CD1c-positive myeloid dendritic cell (primary cell): ENCODE results near the gene MRPL37.

Experiments
- DNase-seq: peaks from one replicate; pipeline ENCODE4 v3.0.0-alpha.2; 2016; ENCODE audit errors: extremely low spot score

The MRPL37 gene

DNA sequence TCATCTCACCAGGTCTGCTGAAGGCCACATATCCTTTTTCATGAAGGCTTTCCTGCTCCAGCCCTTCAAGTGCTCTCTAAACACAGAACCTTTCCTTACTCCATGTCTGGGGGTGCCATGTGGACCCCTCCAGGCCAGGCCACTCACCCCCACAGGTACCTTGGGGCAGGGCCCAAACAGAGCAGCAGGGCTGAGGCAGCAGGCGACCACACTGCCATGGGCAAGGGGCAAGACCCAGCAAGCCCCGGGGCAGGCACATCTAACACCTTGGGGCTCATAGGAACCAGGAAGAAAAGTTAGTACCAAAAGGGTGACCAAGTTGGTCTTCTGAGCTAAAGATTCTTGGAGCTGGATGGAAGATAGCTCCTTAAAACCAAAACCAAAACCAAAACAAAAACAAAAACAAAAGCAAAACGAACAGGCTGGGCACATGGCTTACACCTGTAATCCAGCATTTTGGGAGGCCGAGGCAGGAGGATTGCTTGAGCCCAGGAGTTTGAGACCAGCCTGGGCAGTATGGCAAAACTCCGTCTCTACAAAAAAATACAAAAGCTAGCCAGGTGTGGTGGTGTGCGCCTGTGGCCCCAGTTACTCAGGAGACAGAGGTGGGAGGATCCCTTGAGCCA is 63.7 kb downstream of the MRPL37 start:
- no peak for DNase-seq

DNA sequence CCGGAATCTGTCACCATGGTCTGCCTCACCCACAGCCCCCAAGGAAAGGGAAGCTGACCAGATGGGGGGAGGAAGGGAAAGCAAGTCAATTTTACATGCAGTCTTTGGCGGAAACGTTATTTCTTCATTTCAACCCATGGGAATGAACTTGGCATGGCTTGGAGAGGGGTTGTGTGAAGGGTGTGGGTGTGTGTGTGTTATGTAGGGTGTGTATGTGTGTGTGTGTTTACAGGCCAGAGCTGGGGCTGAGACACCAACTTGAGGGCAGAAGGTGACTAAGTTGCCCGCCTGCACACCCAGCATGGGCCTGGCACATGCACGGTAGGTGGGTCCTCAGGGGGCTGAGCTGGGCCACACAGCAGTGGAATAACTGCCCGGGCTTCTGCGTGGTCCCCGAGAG is 65.2 kb downstream of the MRPL37 start:
- DNase-seq: no peak

DNA sequence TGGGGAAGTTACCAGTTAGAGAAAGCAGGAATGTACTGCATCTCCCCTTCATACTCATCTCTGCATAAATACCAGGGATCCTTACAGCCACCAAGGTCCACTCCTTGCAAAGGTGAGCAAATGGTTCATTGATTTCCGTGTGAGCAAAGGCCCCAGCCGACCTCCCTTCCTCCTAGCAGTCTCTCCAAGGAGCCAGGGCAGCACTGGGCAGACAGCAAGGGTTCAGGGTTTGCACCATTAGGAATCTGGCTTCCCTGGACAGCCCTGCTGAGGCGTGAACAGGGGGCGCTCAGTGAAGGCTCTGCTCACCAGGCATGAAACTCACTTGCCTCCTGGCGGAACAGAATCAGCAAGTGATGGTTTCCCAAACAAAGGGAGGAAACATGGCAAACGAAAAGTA is 65.7 kb downstream of the MRPL37 start:
- DNase-seq: no peak

DNA sequence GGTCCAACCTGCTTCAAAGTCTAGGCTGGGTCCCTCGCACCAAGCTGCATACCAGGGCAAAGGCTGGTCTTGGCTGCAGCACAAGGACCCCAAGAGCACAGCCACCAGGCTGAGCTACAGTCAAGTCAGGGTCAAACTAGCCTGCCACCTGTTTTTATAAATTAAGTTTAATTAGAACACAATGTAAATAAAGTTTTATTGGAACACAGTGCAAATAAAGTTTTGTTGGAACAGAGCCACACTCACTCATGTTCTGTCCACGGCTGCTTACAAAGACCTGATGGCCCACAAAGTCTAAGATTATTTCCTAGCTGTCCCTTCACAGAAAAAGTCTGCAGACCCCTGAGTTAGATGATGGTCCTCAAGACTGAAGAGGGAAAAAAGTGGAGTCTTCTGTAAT is 66.2 kb downstream of the MRPL37 start:
- DNase-seq: no peak

DNA sequence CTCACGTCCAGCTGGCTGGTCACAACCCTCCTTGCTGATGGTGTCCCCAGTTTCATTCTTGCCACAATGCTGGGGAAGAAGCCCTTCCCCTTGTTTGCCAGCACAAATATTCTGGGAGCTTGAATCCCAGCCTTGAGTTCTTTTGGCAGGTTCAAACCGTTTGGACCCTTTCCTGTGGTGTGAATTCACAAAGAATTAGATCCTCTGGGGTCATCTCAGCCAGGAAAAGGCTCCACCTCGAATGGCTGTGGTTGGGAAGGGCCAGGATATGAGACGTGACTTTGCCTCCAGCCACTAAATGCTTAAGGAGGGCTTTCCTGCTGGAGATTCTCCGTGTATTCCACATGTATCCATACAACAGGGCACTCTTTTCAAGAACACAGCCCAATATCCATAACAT is 66.9 kb downstream of the MRPL37 start:
- DNase-seq: no peak
